Liver (tissue), 9 donors: ENCODE measurements around the gene FANCF. TPM values are rescaled to one million over a fixed set of nuclear protein-coding genes. Genes with fewer than 3 reads are reported as not detected.

Experiments used
- DNase-seq: peaks from one replicate; pipeline ENCODE4 v3.0.0-alpha.2; 2017; ENCODE audit warnings: low spot score
- H3K27ac ChIP-seq, 2 donors: one replicate each; pipeline ENCODE4 v1.7.0; 2013; ENCODE audit warnings: inconsistent platforms in 2 of 2, low read length in 2 of 2, control low read depth in 1 of 2, low read depth in 1 of 2, mild to moderate bottlenecking in 1 of 2
- H3K27me3 ChIP-seq, 4 donors: one replicate each; pipeline versions ENCODE4 v1.6.1 to v1.7.0; 2013; ENCODE audit warnings: low read length in 3 of 4, inconsistent platforms in 1 of 4, mild to moderate bottlenecking in 1 of 4, moderate library complexity in 1 of 4; ENCODE audit not compliant: control insufficient read depth in 4 of 4, insufficient read depth in 4 of 4
- H3K36me3 ChIP-seq, 4 donors: one replicate each; pipeline versions ENCODE4 v1.6.1 to v1.7.0; 2013; ENCODE audit warnings: low read length in 3 of 4, mild to moderate bottlenecking in 3 of 4, low read depth in 1 of 4, moderate library complexity in 1 of 4; ENCODE audit not compliant: control insufficient read depth in 4 of 4, insufficient read depth in 3 of 4
- H3K4me1 ChIP-seq, 4 donors: one replicate each; pipeline versions ENCODE4 v1.6.1 to v1.7.0; 2013; ENCODE audit warnings: low read length in 3 of 4, mild to moderate bottlenecking in 3 of 4, moderate library complexity in 1 of 4; ENCODE audit not compliant: control insufficient read depth in 4 of 4, insufficient read depth in 4 of 4
- H3K4me3 ChIP-seq, 3 donors: one replicate each; pipeline versions ENCODE4 v1.6.1 to v1.7.0; 2013; ENCODE audit warnings: low read length in 3 of 3, control low read depth in 1 of 3, low read depth in 1 of 3, mild to moderate bottlenecking in 1 of 3
- H3K9ac ChIP-seq, 2 donors: one replicate each; pipeline ENCODE4 v1.7.0; 2013; ENCODE audit warnings: low read length in 2 of 2, mild to moderate bottlenecking in 2 of 2, moderate library complexity in 2 of 2, control low read depth in 1 of 2, low read depth in 1 of 2
- H3K9me3 ChIP-seq, 4 donors: one replicate each; pipeline versions ENCODE4 v1.6.1 to v1.7.0; 2013; ENCODE audit warnings: low read length in 3 of 4; ENCODE audit not compliant: control insufficient read depth in 4 of 4
- EGR1 ChIP-seq, 2 donors: IDR thresholded peaks; 2 replicates each; pipeline ENCODE4 v1.6.1; 2016 to 2018; ENCODE audit warnings: antibody characterized with exemption in 2 of 2, low read depth in 2 of 2
- FOXA1 ChIP-seq: IDR thresholded peaks from 2 replicates; pipeline ENCODE4 v1.6.1; 2016; ENCODE audit warnings: antibody characterized with exemption
- FOXA2 ChIP-seq: IDR thresholded peaks from 2 replicates; pipeline ENCODE4 v1.6.1; 2016; ENCODE audit warnings: antibody characterized with exemption
- GABPA ChIP-seq, 2 donors: IDR thresholded peaks in 1 of 2; conservative IDR thresholded peaks in 1 of 2; 2 replicates each; pipeline ENCODE4 v1.6.1; 2016; ENCODE audit warnings: antibody characterized with exemption in 2 of 2, mild to moderate bottlenecking in 1 of 2, moderate library complexity in 1 of 2
- HNF4A ChIP-seq, 2 donors: conservative IDR thresholded peaks; 2 replicates each; pipeline ENCODE4 v1.6.1; 2016; ENCODE audit warnings: antibody characterized with exemption in 2 of 2, mild to moderate bottlenecking in 2 of 2
- HNF4G ChIP-seq: IDR thresholded peaks from 2 replicates; pipeline ENCODE4 v1.6.1; 2016; ENCODE audit warnings: antibody characterized with exemption
- JUND ChIP-seq, 2 donors: IDR thresholded peaks; 2 replicates each; pipeline ENCODE4 v1.6.1; 2016; ENCODE audit warnings: antibody characterized with exemption in 2 of 2
- NR2F2 ChIP-seq: IDR thresholded peaks from 2 replicates; pipeline ENCODE4 v1.6.1; 2016; ENCODE audit warnings: antibody characterized with exemption
- RAD21 ChIP-seq, 2 donors: IDR thresholded peaks; 2 replicates each; pipeline ENCODE4 v1.6.1; 2016; ENCODE audit warnings: antibody characterized with exemption in 2 of 2, mild to moderate bottlenecking in 2 of 2
- RXRA ChIP-seq, 2 donors: IDR thresholded peaks; 2 replicates each; pipeline ENCODE4 v1.6.1; 2017 to 2018; ENCODE audit warnings: antibody characterized with exemption in 2 of 2, mild to moderate bottlenecking in 1 of 2
- SP1 ChIP-seq: IDR thresholded peaks from 2 replicates; pipeline ENCODE4 v1.6.1; 2018; ENCODE audit warnings: antibody characterized with exemption, mild to moderate bottlenecking
- TAF1 ChIP-seq: conservative IDR thresholded peaks from 2 replicates; pipeline ENCODE4 v1.6.1; 2016; ENCODE audit warnings: antibody characterized with exemption, mild to moderate bottlenecking
- YY1 ChIP-seq: IDR thresholded peaks from 2 replicates; pipeline ENCODE4 v1.6.1; 2016; ENCODE audit warnings: antibody characterized with exemption, mild to moderate bottlenecking
- WGBS: extraction: QIAGEN DNeasy Blood & Tissue Kit; methylation state at CpG from one replicate; pipeline ENCODE4 v1.1.7; 2013; 5-methylcytosine and 5-hydroxymethylcytosine counted together
- polyA plus RNA-seq, 2 donors: library from polyadenylated mRNA; stranded (reverse) in 1 of 2; unstranded in 1 of 2; fragments of 200-250 nt in 1 of 2; fragments of >200 nt in 1 of 2; fragmentation: Nextera tagmentation in 1 of 2; extraction: Ambion mirVana in 1 of 2; gene quantifications; one replicate each; pipeline versions ENCODE4 v1.2.1 to v1.2.3, GENCODE V29; 2013 to 2015
- total RNA-seq, 2 donors: library from RNA; depleted of rRNA; stranded (reverse); fragments of >200 nt; gene quantifications; one replicate each; pipeline ENCODE4 v1.2.3, GENCODE V29; 2014
- TF ChIP-seq, protein P1 (sequence below): IDR thresholded peaks from 2 replicates; pipeline ENCODE4 v1.6.1; 2016; ENCODE audit warnings: antibody characterized with exemption
- TF ChIP-seq, protein P2 (sequence below): IDR thresholded peaks from 2 replicates; pipeline ENCODE4 v1.6.1; 2016; ENCODE audit warnings: antibody characterized with exemption, mild to moderate bottlenecking
- TF ChIP-seq, protein P3 (sequence below): fragments of 150-350 bp; IDR thresholded peaks from 2 replicates; pipeline ENCODE4 v1.5.1; 2017; ENCODE audit warnings: improper control_type of control experiment, low read depth, low read length; ENCODE audit not compliant: missing input control
- TF ChIP-seq, protein P4 (sequence below): IDR thresholded peaks from 2 replicates; pipeline ENCODE4 v1.6.1; 2016; ENCODE audit warnings: antibody characterized with exemption
- TF ChIP-seq, protein P5 (sequence below): IDR thresholded peaks from 2 replicates; pipeline ENCODE4 v1.6.1; 2016; ENCODE audit warnings: antibody characterized with exemption
- donor health status: healthy.
- donor health status: healthy.
- donor health status: healthy.
- donor health status: healthy.
- donor health status: healthy.

The FANCF gene
- total and polyA plus RNA-seq, 4 donors = 4.6 to 5.9 (median 5.1) TPM

DNA sequence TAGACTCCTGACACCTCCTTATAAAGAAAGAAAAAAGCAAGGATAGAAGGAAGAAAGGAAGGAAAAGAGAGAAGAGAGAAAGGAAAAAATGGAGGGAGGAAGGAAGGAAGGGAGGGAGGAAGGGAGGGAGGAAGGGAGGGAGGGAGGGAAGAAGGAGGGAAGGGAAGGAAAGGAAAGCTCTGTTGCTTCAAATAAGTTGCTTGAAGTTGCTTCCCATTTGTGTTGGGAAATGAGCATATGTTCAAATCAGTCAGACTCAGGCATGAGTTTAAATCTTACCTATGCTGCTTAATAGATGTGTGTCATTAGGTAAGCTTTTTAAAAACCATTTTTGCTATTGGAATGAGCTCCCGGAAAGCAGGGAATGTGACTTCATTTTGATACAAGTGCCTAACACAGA, 34.2 kb upstream of the FANCF start:
- H3K36me3 ChIP-seq = no peaks in the 10 kb centered on the region
- no peak for TF ChIP-seq EGR1 (IDR thresholded peaks at IDR 0.05; ENCODE audit: low read depth in 2 of 2)
- TF ChIP-seq HNF4G = no peak
- TF ChIP-seq RXRA (IDR thresholded peaks at IDR 0.05) = no peak
- no peak for TF ChIP-seq SP1
- no peak for TF ChIP-seq FOXA1
- TF ChIP-seq JUND (IDR thresholded peaks at IDR 0.05) = no peak
- TF ChIP-seq, protein P1, sequence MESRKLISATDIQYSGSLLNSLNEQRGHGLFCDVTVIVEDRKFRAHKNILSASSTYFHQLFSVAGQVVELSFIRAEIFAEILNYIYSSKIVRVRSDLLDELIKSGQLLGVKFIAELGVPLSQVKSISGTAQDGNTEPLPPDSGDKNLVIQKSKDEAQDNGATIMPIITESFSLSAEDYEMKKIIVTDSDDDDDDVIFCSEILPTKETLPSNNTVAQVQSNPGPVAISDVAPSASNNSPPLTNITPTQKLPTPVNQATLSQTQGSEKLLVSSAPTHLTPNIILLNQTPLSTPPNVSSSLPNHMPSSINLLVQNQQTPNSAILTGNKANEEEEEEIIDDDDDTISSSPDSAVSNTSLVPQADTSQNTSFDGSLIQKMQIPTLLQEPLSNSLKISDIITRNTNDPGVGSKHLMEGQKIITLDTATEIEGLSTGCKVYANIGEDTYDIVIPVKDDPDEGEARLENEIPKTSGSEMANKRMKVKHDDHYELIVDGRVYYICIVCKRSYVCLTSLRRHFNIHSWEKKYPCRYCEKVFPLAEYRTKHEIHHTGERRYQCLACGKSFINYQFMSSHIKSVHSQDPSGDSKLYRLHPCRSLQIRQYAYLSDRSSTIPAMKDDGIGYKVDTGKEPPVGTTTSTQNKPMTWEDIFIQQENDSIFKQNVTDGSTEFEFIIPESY = no peak
- TF ChIP-seq, protein P2, sequence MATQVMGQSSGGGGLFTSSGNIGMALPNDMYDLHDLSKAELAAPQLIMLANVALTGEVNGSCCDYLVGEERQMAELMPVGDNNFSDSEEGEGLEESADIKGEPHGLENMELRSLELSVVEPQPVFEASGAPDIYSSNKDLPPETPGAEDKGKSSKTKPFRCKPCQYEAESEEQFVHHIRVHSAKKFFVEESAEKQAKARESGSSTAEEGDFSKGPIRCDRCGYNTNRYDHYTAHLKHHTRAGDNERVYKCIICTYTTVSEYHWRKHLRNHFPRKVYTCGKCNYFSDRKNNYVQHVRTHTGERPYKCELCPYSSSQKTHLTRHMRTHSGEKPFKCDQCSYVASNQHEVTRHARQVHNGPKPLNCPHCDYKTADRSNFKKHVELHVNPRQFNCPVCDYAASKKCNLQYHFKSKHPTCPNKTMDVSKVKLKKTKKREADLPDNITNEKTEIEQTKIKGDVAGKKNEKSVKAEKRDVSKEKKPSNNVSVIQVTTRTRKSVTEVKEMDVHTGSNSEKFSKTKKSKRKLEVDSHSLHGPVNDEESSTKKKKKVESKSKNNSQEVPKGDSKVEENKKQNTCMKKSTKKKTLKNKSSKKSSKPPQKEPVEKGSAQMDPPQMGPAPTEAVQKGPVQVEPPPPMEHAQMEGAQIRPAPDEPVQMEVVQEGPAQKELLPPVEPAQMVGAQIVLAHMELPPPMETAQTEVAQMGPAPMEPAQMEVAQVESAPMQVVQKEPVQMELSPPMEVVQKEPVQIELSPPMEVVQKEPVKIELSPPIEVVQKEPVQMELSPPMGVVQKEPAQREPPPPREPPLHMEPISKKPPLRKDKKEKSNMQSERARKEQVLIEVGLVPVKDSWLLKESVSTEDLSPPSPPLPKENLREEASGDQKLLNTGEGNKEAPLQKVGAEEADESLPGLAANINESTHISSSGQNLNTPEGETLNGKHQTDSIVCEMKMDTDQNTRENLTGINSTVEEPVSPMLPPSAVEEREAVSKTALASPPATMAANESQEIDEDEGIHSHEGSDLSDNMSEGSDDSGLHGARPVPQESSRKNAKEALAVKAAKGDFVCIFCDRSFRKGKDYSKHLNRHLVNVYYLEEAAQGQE = no peak
- TF ChIP-seq NR2F2 = no peak
- TF ChIP-seq RAD21 (IDR thresholded peaks at IDR 0.05) = no peak
- no peak for TF ChIP-seq YY1
- TF ChIP-seq, protein P3, sequence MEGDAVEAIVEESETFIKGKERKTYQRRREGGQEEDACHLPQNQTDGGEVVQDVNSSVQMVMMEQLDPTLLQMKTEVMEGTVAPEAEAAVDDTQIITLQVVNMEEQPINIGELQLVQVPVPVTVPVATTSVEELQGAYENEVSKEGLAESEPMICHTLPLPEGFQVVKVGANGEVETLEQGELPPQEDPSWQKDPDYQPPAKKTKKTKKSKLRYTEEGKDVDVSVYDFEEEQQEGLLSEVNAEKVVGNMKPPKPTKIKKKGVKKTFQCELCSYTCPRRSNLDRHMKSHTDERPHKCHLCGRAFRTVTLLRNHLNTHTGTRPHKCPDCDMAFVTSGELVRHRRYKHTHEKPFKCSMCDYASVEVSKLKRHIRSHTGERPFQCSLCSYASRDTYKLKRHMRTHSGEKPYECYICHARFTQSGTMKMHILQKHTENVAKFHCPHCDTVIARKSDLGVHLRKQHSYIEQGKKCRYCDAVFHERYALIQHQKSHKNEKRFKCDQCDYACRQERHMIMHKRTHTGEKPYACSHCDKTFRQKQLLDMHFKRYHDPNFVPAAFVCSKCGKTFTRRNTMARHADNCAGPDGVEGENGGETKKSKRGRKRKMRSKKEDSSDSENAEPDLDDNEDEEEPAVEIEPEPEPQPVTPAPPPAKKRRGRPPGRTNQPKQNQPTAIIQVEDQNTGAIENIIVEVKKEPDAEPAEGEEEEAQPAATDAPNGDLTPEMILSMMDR = no peak
- TF ChIP-seq, protein P4, sequence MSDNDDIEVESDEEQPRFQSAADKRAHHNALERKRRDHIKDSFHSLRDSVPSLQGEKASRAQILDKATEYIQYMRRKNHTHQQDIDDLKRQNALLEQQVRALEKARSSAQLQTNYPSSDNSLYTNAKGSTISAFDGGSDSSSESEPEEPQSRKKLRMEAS = no peak
- TF ChIP-seq FOXA2 = no peak
- TF ChIP-seq, protein P5, sequence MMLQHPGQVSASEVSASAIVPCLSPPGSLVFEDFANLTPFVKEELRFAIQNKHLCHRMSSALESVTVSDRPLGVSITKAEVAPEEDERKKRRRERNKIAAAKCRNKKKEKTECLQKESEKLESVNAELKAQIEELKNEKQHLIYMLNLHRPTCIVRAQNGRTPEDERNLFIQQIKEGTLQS = no peak
- no peak for TF ChIP-seq TAF1
- no peak for TF ChIP-seq GABPA (IDR thresholded peaks at IDR 0.05 in 1 of 2, conservative IDR thresholded peaks at IDR 0.05 in 1 of 2)
- TF ChIP-seq HNF4A (conservative IDR thresholded peaks at IDR 0.05) = no peak
- DNase-seq = no peak
- H3K27me3 ChIP-seq = no peaks in the 10 kb centered on the region
- WGBS = 95% methylated on average over 1 of the region's 1 CpG
- H3K4me1 ChIP-seq = peaks cover 0 to 3% (median 0%) of the 10 kb centered on the region in 4 donors
- H3K9me3 ChIP-seq = no peaks in the 10 kb centered on the region
- no peak overlapping the region for H3K4me3 ChIP-seq
- H3K27ac ChIP-seq = no peak overlapping the region
- no peak overlapping the region for H3K9ac ChIP-seq
